GM13976 (cell line): ENCODE measurements around the gene CSF1.

Experiments
- DNase-seq: peaks from one replicate; pipeline ENCODE4 v3.0.0; 2012; ENCODE audit warnings: low spot score
- CTCF ChIP-seq: IDR thresholded peaks from 2 replicates; pipeline ENCODE4 v1.5.1; 2012; ENCODE audit warnings: borderline replicate concordance, mild to moderate bottlenecking; ENCODE audit not compliant: insufficient read depth; ENCODE audit errors: extremely low read depth, missing control alignments, control extremely low read depth
- in situ Hi-C: fragments of 300-500 bp; cut with MboI; formaldehyde crosslinking; loops from one replicate; pipeline ENCODE4 v1.12.0; 2022; ENCODE audit warnings: low sequenced_read_pairs, mixed read lengths, inconsistent platforms; ENCODE audit not compliant: unreplicated experiment

Gene CSF1

GRCh38 chr1:109890115-109890953 lies 20.3 kb upstream of the CSF1 start:
- in situ Hi-C loops: no loop called here
- DNase-seq: peak; percentile 69
- no peak for TF ChIP-seq CTCF

- in situ Hi-C loops: no loop called here
- DNase-seq: no peak
- TF ChIP-seq CTCF: no peak
Observed at GRCh38 chr1:109891930-109892329, 18.7 kb upstream of the CSF1 start.

- no peak for DNase-seq
- in situ Hi-C loops: no loop called here
- no peak for TF ChIP-seq CTCF
Observed at GRCh38 chr1:109892561-109893368, 17.9 kb upstream of the CSF1 start.

GRCh38 chr1:109893532-109894171 lies 17.0 kb upstream of the CSF1 start:
- in situ Hi-C loops: no loop called here
- DNase-seq: no peak
- no peak for TF ChIP-seq CTCF

GRCh38 chr1:109894823-109895719 lies 15.6 kb upstream of the CSF1 start:
- no peak for TF ChIP-seq CTCF
- peak; percentile 66 for DNase-seq
- in situ Hi-C loops: no loop called here
